Measurements from ENCODE around the gene CTSZ.

The CTSZ gene

DNA sequence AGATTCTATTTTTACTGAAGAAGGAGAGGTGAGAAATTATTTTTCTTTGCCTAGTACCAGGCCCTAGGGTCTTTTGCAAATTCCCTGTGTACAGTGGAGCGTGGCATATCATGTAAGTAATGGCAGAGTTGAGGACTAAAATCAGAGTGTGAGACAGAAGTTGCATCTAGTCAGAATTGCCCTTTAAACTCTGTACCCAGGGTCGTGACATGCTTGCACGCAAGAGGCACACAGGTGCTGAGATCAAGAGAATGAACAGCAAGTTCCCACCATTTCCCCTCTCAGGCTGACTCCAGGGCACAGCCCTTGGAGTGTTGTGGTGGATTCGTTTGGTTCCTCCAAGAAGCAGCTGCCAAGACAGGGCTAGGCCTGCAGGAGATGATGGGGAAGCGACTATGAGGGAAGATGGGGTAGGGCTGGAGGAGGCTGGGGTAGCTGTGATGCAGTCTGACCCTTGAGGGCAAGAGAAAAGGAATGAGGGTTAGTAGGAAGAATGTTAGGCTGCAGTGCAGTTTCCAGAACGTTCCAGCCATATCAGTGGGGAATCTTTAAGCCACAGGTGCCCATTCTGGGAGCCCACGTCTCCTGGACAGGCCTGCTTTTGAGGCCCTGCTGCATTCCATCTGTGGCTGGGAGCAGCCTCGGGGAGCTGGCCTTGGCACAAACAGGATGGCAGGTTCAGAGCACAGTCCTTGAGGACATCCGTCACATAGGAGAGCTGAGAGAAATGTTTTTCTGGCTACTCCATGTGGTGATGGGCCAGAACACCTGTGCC is 19.1 kb downstream of the CTSZ start:
- Histone ChIP-seq H3K27ac (ENCODE audit: low read depth, low read length, poor library complexity, severe bottlenecking) (no peak overlapping the region), H3K36me3 (ENCODE audit: insufficient read depth, low read length) (peaks cover 76% of the 10 kb centered on the region), H3K4me3 (ENCODE audit: low read depth, low read length, poor library complexity, severe bottlenecking) (no peak overlapping the region), H3K4me1 (ENCODE audit: insufficient read depth, low read length, severe bottlenecking) (peaks cover 20% of the 10 kb centered on the region), H3K9ac (ENCODE audit: low read length) (no peak overlapping the region), H3K9me3 (ENCODE audit: low read length) (no peaks in the 10 kb centered on the region), H3K9me2 (ENCODE audit: low read depth, low read length) (no peaks in the 10 kb centered on the region), H3K79me2 (ENCODE audit: insufficient read depth, low read length) (peaks cover 30% of the 10 kb centered on the region), H4K20me1 (ENCODE audit: insufficient read depth, low read length) (no peaks in the 10 kb centered on the region), H3K27me3 (ENCODE audit: insufficient read depth, low read length) (no peaks in the 10 kb centered on the region), H3K4me2 (ENCODE audit: low read length) (no peak overlapping the region), H3F3A (ENCODE audit: insufficient read depth, low read length) (no peaks in the 10 kb centered on the region), H2AFZ (ENCODE audit: low read length) (no peak overlapping the region)
- TF ChIP-seq, protein P1, sequence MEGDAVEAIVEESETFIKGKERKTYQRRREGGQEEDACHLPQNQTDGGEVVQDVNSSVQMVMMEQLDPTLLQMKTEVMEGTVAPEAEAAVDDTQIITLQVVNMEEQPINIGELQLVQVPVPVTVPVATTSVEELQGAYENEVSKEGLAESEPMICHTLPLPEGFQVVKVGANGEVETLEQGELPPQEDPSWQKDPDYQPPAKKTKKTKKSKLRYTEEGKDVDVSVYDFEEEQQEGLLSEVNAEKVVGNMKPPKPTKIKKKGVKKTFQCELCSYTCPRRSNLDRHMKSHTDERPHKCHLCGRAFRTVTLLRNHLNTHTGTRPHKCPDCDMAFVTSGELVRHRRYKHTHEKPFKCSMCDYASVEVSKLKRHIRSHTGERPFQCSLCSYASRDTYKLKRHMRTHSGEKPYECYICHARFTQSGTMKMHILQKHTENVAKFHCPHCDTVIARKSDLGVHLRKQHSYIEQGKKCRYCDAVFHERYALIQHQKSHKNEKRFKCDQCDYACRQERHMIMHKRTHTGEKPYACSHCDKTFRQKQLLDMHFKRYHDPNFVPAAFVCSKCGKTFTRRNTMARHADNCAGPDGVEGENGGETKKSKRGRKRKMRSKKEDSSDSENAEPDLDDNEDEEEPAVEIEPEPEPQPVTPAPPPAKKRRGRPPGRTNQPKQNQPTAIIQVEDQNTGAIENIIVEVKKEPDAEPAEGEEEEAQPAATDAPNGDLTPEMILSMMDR (IDR thresholded peaks at IDR 0.05; ENCODE audit: low read length), result no peak
- TF ChIP-seq EZH2 (IDR thresholded peaks at IDR 0.05; ENCODE audit: borderline replicate concordance, low read length), result no peak

DNA sequence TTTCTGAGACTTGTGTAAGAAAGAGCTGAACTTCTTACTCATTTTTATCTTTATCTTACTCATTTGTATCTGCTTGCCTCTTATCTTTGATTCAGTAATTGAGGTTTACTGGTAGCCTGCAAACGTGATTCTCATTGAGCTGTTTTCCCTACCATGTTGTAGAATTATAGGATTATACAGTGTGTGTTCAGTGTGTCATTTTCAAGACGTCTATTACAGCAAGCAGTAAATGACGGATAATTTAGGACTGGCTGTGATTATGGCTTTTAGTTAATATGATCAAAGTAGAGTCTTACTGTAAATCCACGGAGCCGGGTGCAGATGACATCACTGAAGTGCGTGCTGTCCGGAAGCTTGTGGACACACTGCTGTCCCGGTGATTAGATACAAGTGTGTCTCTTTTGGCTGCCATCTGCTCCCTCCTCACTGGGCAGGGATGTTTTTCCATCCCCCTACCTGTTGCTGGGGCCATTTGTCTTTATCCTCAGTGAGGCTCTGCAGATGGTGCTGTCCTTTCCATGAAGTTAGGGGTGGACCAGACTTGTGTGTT is 20.0 kb downstream of the CTSZ start:
- no peak overlapping the region for H3K27ac ChIP-seq (ENCODE audit: low read depth, low read length, poor library complexity, severe bottlenecking)
- H3K4me2 ChIP-seq (ENCODE audit: low read length), result no peak overlapping the region
- no peak for TF ChIP-seq EZH2 (IDR thresholded peaks at IDR 0.05; ENCODE audit: borderline replicate concordance, low read length)
- TF ChIP-seq, protein P1 (IDR thresholded peaks at IDR 0.05; ENCODE audit: low read length), result no peak
- H3K79me2 ChIP-seq (ENCODE audit: insufficient read depth, low read length), result peaks cover 39% of the 10 kb centered on the region
- no peaks in the 10 kb centered on the region for H3F3A ChIP-seq (ENCODE audit: insufficient read depth, low read length)
- H3K9me3 ChIP-seq (ENCODE audit: low read length), result no peaks in the 10 kb centered on the region
- H3K27me3 ChIP-seq (ENCODE audit: insufficient read depth, low read length), result no peaks in the 10 kb centered on the region
- H3K36me3 ChIP-seq (ENCODE audit: insufficient read depth, low read length), result peaks cover 67% of the 10 kb centered on the region
- H2AFZ ChIP-seq (ENCODE audit: low read length), result no peak overlapping the region
- H4K20me1 ChIP-seq (ENCODE audit: insufficient read depth, low read length), result no peaks in the 10 kb centered on the region
- peaks cover 29% of the 10 kb centered on the region for H3K4me1 ChIP-seq (ENCODE audit: insufficient read depth, low read length, severe bottlenecking)
- no peak overlapping the region for H3K9ac ChIP-seq (ENCODE audit: low read length)
- no peak overlapping the region for H3K4me3 ChIP-seq (ENCODE audit: low read depth, low read length, poor library complexity, severe bottlenecking)
- no peaks in the 10 kb centered on the region for H3K9me2 ChIP-seq (ENCODE audit: low read depth, low read length)

DNA sequence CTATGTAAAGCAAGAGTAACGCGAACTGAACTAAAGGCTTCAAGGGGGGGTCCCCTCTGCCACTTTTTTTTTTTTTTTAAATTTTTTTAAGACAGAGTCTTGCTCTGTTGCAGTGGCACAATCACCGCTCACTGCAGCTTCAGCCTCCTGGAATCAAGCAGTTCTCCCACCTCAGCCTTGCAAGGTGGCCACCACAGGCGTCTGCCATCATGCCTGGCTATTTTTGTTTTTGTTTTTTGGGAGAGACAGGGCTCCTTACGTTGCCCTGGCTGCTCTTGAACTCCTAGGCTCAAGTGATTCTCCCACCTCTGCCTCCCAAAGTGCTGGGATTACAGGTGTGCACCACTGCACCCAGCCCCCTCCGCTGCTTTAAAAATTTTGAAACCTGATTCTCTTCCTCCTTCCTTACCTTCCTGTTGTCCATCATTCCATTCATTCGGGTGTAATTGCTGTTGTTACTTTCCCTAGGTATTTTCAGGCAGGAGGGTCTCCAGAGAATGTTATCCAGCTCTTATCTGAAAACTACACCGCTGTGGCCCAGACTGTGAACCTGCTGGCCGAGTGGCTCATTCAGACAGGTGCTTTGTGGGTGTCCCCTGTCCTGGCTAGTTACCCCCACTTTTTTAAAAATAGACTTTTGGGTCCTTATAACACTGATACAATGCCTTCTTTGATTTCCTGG is 20.6 kb downstream of the CTSZ start:
- Histone ChIP-seq H3K4me1 (ENCODE audit: insufficient read depth, low read length, severe bottlenecking) (peaks cover 30% of the 10 kb centered on the region), H3K9me2 (ENCODE audit: low read depth, low read length) (no peaks in the 10 kb centered on the region), H3K9ac (ENCODE audit: low read length) (no peak overlapping the region), H3K4me3 (ENCODE audit: low read depth, low read length, poor library complexity, severe bottlenecking) (no peak overlapping the region), H2AFZ (ENCODE audit: low read length) (no peak overlapping the region), H3K9me3 (ENCODE audit: low read length) (no peaks in the 10 kb centered on the region), H3K4me2 (ENCODE audit: low read length) (no peak overlapping the region), H3F3A (ENCODE audit: insufficient read depth, low read length) (no peaks in the 10 kb centered on the region), H3K27ac (ENCODE audit: low read depth, low read length, poor library complexity, severe bottlenecking) (no peak overlapping the region), H3K36me3 (ENCODE audit: insufficient read depth, low read length) (peaks cover 60% of the 10 kb centered on the region), H4K20me1 (ENCODE audit: insufficient read depth, low read length) (no peaks in the 10 kb centered on the region), H3K27me3 (ENCODE audit: insufficient read depth, low read length) (no peaks in the 10 kb centered on the region), H3K79me2 (ENCODE audit: insufficient read depth, low read length) (peaks cover 45% of the 10 kb centered on the region)
- no peak for TF ChIP-seq EZH2 (IDR thresholded peaks at IDR 0.05; ENCODE audit: borderline replicate concordance, low read length)
- TF ChIP-seq, protein P1 (IDR thresholded peaks at IDR 0.05; ENCODE audit: low read length), result no peak
